A549 (cell line): ENCODE data around the gene MOB4. TPM values are rescaled to one million over a fixed set of nuclear protein-coding genes. Genes with fewer than 3 reads are reported as not detected.

Experiments used
- ATAC-seq, 2 experiments: fragments of 200-7000 bp in 1 of 2; fragments of >200 bp in 1 of 2; cut with Nextera tagmentation in 1 of 2; cut with Tn5 transposase in 1 of 2; 3 replicates each; pipeline versions ENCODE4 v1.8.0 to v1.9.1; 2018 to 2020; ENCODE audit warnings: mild to moderate bottlenecking in 1 of 2, moderate library complexity in 1 of 2
- CTCF ChIA-PET: fragments of 300-600 bp; sonication (Branson Sonifier 250); formaldehyde crosslinking; extraction: SDS; loops from one replicate; lab custom pipeline; 2021; ENCODE audit warnings: antibody characterized with exemption, inconsistent platforms; lab: Yijun Ruan, JAX
- POLR2A ChIA-PET: fragments of 350-600 bp; formaldehyde crosslinking; extraction: SDS; loops from one replicate; lab custom pipeline; 2021; ENCODE audit warnings: antibody characterized with exemption, inconsistent platforms; lab: Yijun Ruan, JAX
- DNase-seq, 2 experiments: peaks; one replicate each; pipeline versions ENCODE4 v3.0.0 to v3.0.0-alpha.2; 2011 to 2016; ENCODE audit warnings: low read depth in 1 of 2, low spot score in 1 of 2
- FAIRE-seq: peaks from 2 replicates; lab custom pipeline; 2011; peaks lifted over from hg19 to GRCh38; lab: Jason Lieb, UNC
- H3K27ac ChIP-seq, 2 experiments: fragments of >200 bp; sonication (Bioruptor Twin); formaldehyde crosslinking; 3 replicates each; pipeline ENCODE4 v1.5.1; 2016 to 2017
- H3K4me1 ChIP-seq: fragments of >200 bp; sonication (Bioruptor Twin); formaldehyde crosslinking; 3 replicates; pipeline ENCODE4 v1.6.1; 2016
- H3K4me2 ChIP-seq: fragments of >200 bp; sonication (Bioruptor Twin); formaldehyde crosslinking; 3 replicates; pipeline ENCODE4 v1.6.1; 2016
- H3K4me3 ChIP-seq: fragments of >200 bp; sonication (Bioruptor Twin); formaldehyde crosslinking; 3 replicates; pipeline ENCODE4 v1.5.1; 2016
- H3K9me3 ChIP-seq: fragments of >200 bp; sonication (Bioruptor Twin); formaldehyde crosslinking; 3 replicates; pipeline ENCODE4 v1.6.1; 2016
- BCL3 ChIP-seq: fragments of >200 bp; sonication (Bioruptor Twin); formaldehyde crosslinking; IDR thresholded peaks from 3 replicates; pipeline ENCODE4 v1.6.1; 2016
- CHD2 ChIP-seq: fragments of 150-350 bp; IDR thresholded peaks from 2 replicates; pipeline ENCODE4 v1.6.1; 2014; ENCODE audit warnings: low read length; ENCODE audit not compliant: partially characterized antibody
- E2F6 ChIP-seq: IDR thresholded peaks from 2 replicates; pipeline ENCODE4 v1.6.1; 2012; ENCODE audit warnings: low read depth, borderline replicate concordance
- ELK1 ChIP-seq: fragments of 150-350 bp; IDR thresholded peaks from 2 replicates; pipeline ENCODE4 v1.6.1; 2014; ENCODE audit warnings: low read depth, mild to moderate bottlenecking, low read length
- EP300 ChIP-seq, 2 experiments: fragments of >200 bp; sonication (Bioruptor Twin); formaldehyde crosslinking; IDR thresholded peaks; 2 replicates in 1 of 2; 3 replicates in 1 of 2; pipeline ENCODE4 v1.6.1; 2016 to 2017
- ESRRA ChIP-seq: fragments of 150-350 bp; IDR thresholded peaks from 2 replicates; pipeline ENCODE4 v1.6.1; 2014; ENCODE audit warnings: mild to moderate bottlenecking, low read length, borderline replicate concordance
- GATA3 ChIP-seq: IDR thresholded peaks from 2 replicates; pipeline ENCODE4 v1.6.1; 2012; ENCODE audit warnings: borderline replicate concordance
- HMGXB4 ChIP-seq: fragments of 250-450 bp; sonication (Bioruptor Pico); IDR thresholded peaks from 2 replicates; pipeline ENCODE4 v1.5.0; 2021; ENCODE audit warnings: mild to moderate bottlenecking, moderate library complexity, borderline replicate concordance
- HOXB13 ChIP-seq: fragments of 250-450 bp; sonication (Bioruptor Pico); IDR thresholded peaks from 2 replicates; pipeline ENCODE4 v1.5.0; 2020; ENCODE audit warnings: low read depth, mild to moderate bottlenecking, moderate library complexity
- HOXB5 ChIP-seq: fragments of 250-450 bp; sonication (Bioruptor Pico); IDR thresholded peaks from 2 replicates; pipeline ENCODE4 v1.5.0; 2020; ENCODE audit warnings: mild to moderate bottlenecking, moderate library complexity
- JUN ChIP-seq, 2 experiments: fragments of >200 bp; sonication (Bioruptor Twin); formaldehyde crosslinking; IDR thresholded peaks; 2 replicates in 1 of 2; 3 replicates in 1 of 2; pipeline ENCODE4 v1.6.1; 2016 to 2017
- MAFK ChIP-seq: fragments of 450-650 bp; IDR thresholded peaks from 2 replicates; pipeline ENCODE4 v1.6.1; 2014; ENCODE audit not compliant: partially characterized antibody
- MAX ChIP-seq: IDR thresholded peaks from 2 replicates; pipeline ENCODE4 v1.6.1; 2012
- MAZ ChIP-seq: fragments of 150-350 bp; IDR thresholded peaks from 2 replicates; pipeline ENCODE4 v1.6.1; 2014; ENCODE audit warnings: antibody characterized with exemption, low read depth, low read length, borderline replicate concordance
- MYC ChIP-seq: IDR thresholded peaks from 2 replicates; pipeline ENCODE4 v1.6.1; 2012; ENCODE audit warnings: mild to moderate bottlenecking, inconsistent platforms, low read length, improper control_type of control experiment, borderline replicate concordance
- POLR2AphosphoS2 ChIP-seq: conservative IDR thresholded peaks from 2 replicates; pipeline ENCODE4 v1.6.1; 2012; ENCODE audit warnings: low read length, improper control_type of control experiment, inconsistent platforms
- RAD21 ChIP-seq, 2 experiments: fragments of >200 bp in 1 of 2; sonication (Bioruptor Twin) in 1 of 2; formaldehyde crosslinking in 1 of 2; IDR thresholded peaks in 1 of 2; conservative IDR thresholded peaks in 1 of 2; 2 replicates in 1 of 2; 3 replicates in 1 of 2; pipeline ENCODE4 v1.6.1; 2012 to 2018; ENCODE audit warnings: inconsistent platforms in 1 of 2
- REST ChIP-seq: fragments of 200-600 bp; sonication (generic); IDR thresholded peaks from 2 replicates; pipeline ENCODE4 v1.6.1; 2016; ENCODE audit warnings: antibody characterized with exemption, mild to moderate bottlenecking, moderate library complexity
- SREBF2 ChIP-seq: fragments of 450-650 bp; IDR thresholded peaks from 2 replicates; pipeline ENCODE4 v1.6.1; 2014; ENCODE audit warnings: mild to moderate bottlenecking, moderate library complexity
- USF2 ChIP-seq: fragments of 450-650 bp; IDR thresholded peaks from 2 replicates; pipeline ENCODE4 v1.6.1; 2014; ENCODE audit warnings: antibody characterized with exemption
- ZFP36 ChIP-seq: fragments of 450-650 bp; IDR thresholded peaks from 2 replicates; pipeline ENCODE4 v1.6.1; 2014; ENCODE audit warnings: borderline replicate concordance; ENCODE audit not compliant: partially characterized antibody
- WGBS: methylation state at CpG from one replicate; pipeline ENCODE4 v1.1.6; 2017; ENCODE audit errors: missing lambda C conversion rate; 5-methylcytosine and 5-hydroxymethylcytosine counted together
- polyA plus RNA-seq, 4 experiments: library from polyadenylated mRNA; depleted of rRNA in 3 of 4; stranded (reverse); fragments of >200 nt; fragmentation: RNase III in 1 of 4; extraction: RNeasy Plus Mini Kit Qiagen cat#74134 plus additional on column Dnase treatment in 1 of 4; gene quantifications; 2 replicates in 3 of 4; 3 replicates in 1 of 4; pipeline ENCODE4 v1.2.3, GENCODE V29; 2011 to 2017

MOB4 gene
- polyA plus RNA-seq, 2 of the 4 experiments (the other 2 are of a cell fraction), result 57.5 to 74.7 TPM

GRCh38 chr2:197498937-197499593, 16.8 kb upstream of the MOB4 start:
- Histone ChIP-seq H3K27ac (peak overlapping the region; percentile 87 to 99), H3K4me2 (peak overlapping the region; percentile 97), H3K4me3 (peak overlapping the region; percentile 74), H3K9me3 (no peaks in the 10 kb centered on the region), H3K4me1 (peaks cover 53% of the 10 kb centered on the region)
- ChIA-PET POLR2A (interaction anchor here (0.8 to 3.7 kb wide), 11 partner anchors 9 to 280 kb away, joined by 3 to 57 read pairs (median 7); partner anchors contain the start of genes COQ10B, MOB4 and SF3B1), CTCF (interaction anchor here (0.7 to 1.2 kb wide), 2 partner anchors 14 to 45 kb away, joined by 3 read pairs; partner anchors contain the start of gene COQ10B)
- FAIRE-seq (no peak), ATAC-seq (peak; percentile 41 to 43), DNase-seq (peak in 1 of 2 experiments; percentile 58)
- 0% methylated on average over 27 of the region's 46 CpGs for WGBS
- TF ChIP-seq ELK1 (no peak), MYC (0 out of 2 replicates have a peak, but pooled peaks have one; percentile 24), RAD21 (conservative IDR thresholded peaks at IDR 0.05 in 1 of 2, IDR thresholded peaks at IDR 0.05 in 1 of 2) (no peak), ZFP36 (no peak), MAFK (peak; percentile 14), USF2 (0 out of 2 replicates have a peak, but pooled peaks have one; percentile 28)
- TF ChIP-seq, all 56 proteins: peak for 3

- H3K4me1 ChIP-seq, result peaks cover 48% of the 10 kb centered on the region
- ATAC-seq (peak; percentile 93), FAIRE-seq (no peak), DNase-seq (peak; percentile 84 to 99)
- 0% methylated on average over 5 of the region's 104 CpGs for WGBS
- peak within 1 kb of the TSS; percentile 86 for H3K4me3 ChIP-seq
- H3K27ac ChIP-seq, result peak within 1 kb of the TSS; percentile 87 to 99
- peak within 1 kb of the TSS; percentile 97 for H3K4me2 ChIP-seq
- POLR2A ChIA-PET, result interaction anchor here (0.6 to 3.7 kb wide), 22 partner anchors 9 to 862 kb away, joined by 3 to 57 read pairs (median 6); partner anchors contain the start of genes COQ10B, MARS2, MOB4 and SF3B1
- no peaks in the 10 kb centered on the region for H3K9me3 ChIP-seq
- CTCF ChIA-PET, result interaction anchor here (0.6 to 1.2 kb wide), 3 partner anchors 13 to 46 kb away, joined by 3 to 5 read pairs (median 3); partner anchors contain the start of gene COQ10B
- TF ChIP-seq MAX (peak; percentile 93), POLR2AphosphoS2 (no peak), ESRRA (no peak), BCL3 (peak; percentile 93; the same call in 1 of the 3 replicates), RAD21 (conservative IDR thresholded peaks at IDR 0.05 in 1 of 2, IDR thresholded peaks at IDR 0.05 in 1 of 2) (no peak), HOXB13 (CRISPR knock-in tag) (no peak), MAFK (peak; percentile 13), GATA3 (peak; percentile 97), CHD2 (peak; percentile 18), SREBF2 (no peak), REST (no peak; the same call in 1 of the 2 replicates), JUN (IDR thresholded peaks at IDR 0.05) (peak; percentile 77 to 99), EP300 (IDR thresholded peaks at IDR 0.05) (peak in 1 of 2 experiments; percentile 52; a peak in 1 of 5 replicates), MAZ (peak; percentile 76), HMGXB4 (peak; percentile 44; the same call in 1 of the 2 replicates), E2F6 (peak; percentile 87), HOXB5 (CRISPR knock-in tag) (no peak)
Observed at GRCh38 chr2:197499594-197500502, 16.0 kb upstream of the MOB4 start, which contains the start of the genes HSPD1 and HSPE1. TSS of gene HSPD1 (minus strand) at chr2:197499840. CDS start at chr2:197498848, 992 bp downstream. TSS of gene HSPE1 (plus strand) at chr2:197500379. CDS start at chr2:197500437, 58 bp downstream.
